Hepatocyte (in vitro differentiated cells): ENCODE results near the gene GRIN2C.

ENCODE experiments used
- EZH2phosphoT487 ChIP-seq: fragments of 200-600 bp; sonication (generic); IDR thresholded peaks from one replicate; pipeline ENCODE4 v1.6.1; 2018; ENCODE audit warnings: antibody characterized with exemption, mild to moderate bottlenecking, low read depth, moderate library complexity; ENCODE audit not compliant: unreplicated experiment, severe bottlenecking
- TF ChIP-seq, protein P1 (sequence below): fragments of 200-600 bp; sonication (generic); IDR thresholded peaks from 2 replicates; pipeline ENCODE4 v1.5.1; 2016; ENCODE audit warnings: antibody characterized with exemption, mild to moderate bottlenecking; ENCODE audit not compliant: poor library complexity

DNA sequence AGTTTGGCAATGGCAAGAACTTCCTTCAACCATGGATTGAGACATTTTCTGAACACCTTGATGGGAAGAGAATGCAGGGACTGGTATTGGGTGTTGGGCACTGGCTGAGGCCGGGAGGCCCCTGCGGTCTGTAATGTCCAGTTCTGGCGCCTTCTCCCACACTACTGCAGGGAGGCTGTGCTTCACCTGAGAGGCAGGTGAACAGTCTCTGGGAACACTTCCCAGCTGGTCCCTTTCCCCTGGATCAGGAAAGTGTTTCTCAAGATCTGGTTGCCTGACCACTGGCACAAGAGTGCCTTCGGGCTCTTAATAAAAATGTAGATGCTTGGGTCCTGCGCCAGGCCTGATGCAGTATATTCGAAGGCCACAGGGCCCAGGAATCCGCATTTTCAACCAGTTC, 55.0 kb downstream of the GRIN2C start:
- TF ChIP-seq, protein P1, sequence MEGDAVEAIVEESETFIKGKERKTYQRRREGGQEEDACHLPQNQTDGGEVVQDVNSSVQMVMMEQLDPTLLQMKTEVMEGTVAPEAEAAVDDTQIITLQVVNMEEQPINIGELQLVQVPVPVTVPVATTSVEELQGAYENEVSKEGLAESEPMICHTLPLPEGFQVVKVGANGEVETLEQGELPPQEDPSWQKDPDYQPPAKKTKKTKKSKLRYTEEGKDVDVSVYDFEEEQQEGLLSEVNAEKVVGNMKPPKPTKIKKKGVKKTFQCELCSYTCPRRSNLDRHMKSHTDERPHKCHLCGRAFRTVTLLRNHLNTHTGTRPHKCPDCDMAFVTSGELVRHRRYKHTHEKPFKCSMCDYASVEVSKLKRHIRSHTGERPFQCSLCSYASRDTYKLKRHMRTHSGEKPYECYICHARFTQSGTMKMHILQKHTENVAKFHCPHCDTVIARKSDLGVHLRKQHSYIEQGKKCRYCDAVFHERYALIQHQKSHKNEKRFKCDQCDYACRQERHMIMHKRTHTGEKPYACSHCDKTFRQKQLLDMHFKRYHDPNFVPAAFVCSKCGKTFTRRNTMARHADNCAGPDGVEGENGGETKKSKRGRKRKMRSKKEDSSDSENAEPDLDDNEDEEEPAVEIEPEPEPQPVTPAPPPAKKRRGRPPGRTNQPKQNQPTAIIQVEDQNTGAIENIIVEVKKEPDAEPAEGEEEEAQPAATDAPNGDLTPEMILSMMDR, result no peak
- TF ChIP-seq EZH2phosphoT487, result no peak
